ENCODE results near the gene EEF2KMT.
A peak's percentile ranks its signal among the peaks of the same experiment; 100 is the strongest.
"Not testable (repeated sequence)": the region's sequence is repeated elsewhere in the genome, so short reads cannot be mapped to it uniquely, and the experiment has no call there.

Gene EEF2KMT

DNA sequence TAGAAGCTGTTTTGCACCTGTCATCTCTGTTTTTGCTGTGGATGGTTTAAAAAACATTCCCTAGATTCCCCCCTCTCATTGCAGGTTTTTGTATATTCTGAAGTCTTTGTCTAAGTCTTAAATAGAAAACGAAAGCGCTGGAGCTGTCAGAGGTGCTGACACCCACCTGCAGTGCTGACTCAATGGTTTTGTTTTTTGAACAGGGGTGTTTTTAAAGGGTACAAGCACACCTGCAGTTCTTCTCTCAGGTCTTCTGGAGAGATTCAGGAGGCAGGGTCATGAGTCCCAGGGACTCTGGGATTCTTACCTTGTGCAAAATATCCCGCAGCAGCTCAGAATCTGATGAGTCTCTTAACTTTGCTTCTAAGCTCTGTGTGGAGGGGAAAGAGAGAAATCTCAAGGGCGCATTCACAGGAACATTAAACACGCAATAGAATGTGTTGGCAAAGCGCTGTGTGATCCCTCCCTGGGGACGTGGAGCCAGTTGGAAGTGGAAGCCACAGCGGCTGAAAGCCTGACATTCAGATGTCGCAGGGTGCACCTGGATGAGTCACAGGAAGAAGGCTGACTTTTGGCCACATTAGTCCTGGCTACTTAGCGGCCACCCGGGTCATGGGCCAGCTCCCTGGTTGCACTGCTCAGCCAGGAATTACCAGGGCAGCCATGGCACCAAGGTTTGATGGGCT is 2.3 kb downstream of the EEF2KMT start:
- DNase-seq (ENCODE audit: low read depth in 2 of 2): not testable (repeated sequence)

DNA sequence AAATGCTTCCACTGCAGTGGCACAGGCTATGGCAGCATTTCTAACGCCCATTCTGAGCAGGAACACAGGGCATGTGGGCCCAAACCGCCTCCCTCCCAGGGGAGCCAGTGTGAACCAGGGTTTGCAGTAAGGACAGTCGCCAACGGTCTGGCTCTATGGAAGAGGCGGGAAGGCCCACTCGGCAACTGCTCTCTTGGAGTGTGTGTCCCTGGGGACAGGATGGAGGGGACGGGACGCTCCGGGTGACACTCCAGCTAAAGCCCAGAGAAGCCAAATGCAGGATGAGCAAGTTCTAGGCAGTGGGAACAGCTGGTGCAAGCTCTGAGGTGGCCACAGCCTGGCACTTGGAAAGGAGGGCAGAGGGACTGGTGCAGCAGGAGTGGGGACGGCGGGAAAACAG is 3.8 kb downstream of the EEF2KMT start:
- DNase-seq (ENCODE audit: low read depth in 2 of 2): not testable (repeated sequence)

DNA sequence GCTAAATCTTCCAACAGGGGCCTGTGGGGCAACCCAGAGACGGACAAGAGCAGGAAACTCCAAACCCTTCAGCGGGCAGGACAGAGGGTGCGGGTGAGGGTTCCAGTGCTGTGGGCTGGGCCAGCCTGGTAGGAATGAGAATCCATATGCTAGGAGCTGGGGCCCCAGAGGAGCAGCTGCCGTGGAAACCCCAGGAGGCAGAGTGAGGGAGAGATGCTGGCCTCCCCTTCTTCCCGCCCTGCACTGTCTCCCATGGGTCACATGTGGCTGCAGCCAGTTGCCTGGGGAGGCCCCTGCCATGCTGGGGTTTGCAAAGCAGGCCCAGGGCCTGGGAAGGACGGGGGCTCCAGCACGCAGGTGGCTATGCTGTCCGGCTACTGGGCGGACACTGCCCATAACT is 4.5 kb downstream of the EEF2KMT start:
- DNase-seq (ENCODE audit: low read depth in 2 of 2): not testable (repeated sequence)

DNA sequence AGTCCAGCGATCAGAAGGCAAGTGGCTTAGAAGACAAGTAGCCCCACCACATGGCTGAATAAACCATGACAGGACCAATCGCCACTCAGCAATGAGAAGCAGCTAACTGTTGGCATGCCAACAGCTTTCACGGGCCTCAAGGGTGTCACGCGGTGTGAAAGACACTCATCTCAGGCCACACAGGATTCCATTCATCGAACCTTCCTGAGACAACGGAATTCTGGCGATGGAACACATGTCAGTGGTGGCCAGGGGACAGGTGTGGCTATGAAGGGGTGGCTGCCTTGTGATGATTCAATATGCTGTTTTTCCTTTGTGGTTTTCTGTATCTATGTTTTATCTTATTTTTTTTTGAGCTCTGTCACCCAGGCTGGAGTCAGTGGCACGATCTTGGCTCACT is 7.0 kb downstream of the EEF2KMT start:
- DNase-seq (ENCODE audit: low read depth in 2 of 2): not testable (repeated sequence)

- not testable (repeated sequence) for DNase-seq (ENCODE audit: low read depth in 2 of 2)
These were observed 7.6 kb downstream of the EEF2KMT start for GRCh38 chr16:5089911-5090555.

DNA sequence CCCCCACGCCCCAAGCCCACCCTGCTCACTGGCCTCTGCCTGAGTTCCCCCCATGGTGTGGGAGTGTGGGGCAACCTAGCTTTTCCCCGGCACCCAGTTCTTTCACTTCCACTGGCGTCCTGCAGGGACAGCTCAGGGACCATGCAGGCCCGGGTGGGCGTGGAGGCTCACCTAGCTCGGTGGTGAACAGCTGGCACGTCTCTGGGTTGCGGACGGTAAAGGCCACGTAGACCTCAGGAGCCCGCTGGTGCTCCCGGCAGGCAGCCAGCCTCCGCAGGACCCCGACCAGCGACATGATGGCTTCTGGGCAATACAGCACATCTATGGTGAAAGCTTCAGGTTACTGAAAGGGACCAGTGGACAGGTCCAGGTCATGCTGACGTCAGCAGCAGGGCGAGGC is 8.7 kb downstream of the EEF2KMT start:
- not testable (repeated sequence) for DNase-seq (ENCODE audit: low read depth in 2 of 2)

DNA sequence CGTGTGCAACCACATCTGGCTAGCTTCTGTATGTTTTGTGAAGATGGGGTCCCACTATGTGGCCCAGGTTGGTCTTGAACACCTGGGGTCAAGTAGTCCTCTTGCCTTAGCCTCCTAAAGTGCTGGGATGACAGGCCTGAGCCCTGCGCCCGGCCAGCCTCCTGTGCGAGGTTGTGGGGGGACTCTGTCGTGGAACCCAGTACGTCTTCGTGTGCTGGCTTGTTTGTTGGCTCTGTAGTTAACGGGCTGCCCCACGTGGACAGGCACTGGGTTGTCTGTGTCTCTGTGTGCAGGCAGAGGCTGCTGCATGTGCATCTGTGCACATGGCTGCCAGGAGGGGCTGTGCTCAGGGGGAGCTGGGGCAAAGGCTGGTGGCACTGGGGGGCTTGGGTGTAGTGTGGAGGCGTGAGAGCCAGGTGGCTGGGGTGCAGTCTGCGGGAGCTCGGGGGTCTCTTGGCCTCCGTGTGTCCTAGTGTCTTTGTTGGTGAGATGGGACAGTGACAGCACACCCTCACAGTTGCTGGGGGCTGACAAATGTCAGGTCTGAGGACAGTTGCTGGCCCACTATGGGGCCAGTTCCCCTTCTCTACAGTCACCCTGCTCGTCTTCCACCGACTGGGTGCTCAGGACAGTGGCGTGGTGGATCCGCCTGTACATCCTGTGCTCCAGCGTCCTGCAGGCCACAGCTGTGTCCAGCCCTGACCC is 9.4 kb downstream of the EEF2KMT start:
- not testable (repeated sequence) for DNase-seq (ENCODE audit: low read depth in 2 of 2)

GRCh38 chr16:5085716-5086115 is 11.9 kb downstream of the EEF2KMT start:
- not testable (repeated sequence) for DNase-seq (ENCODE audit: low read depth in 2 of 2)

- not testable (repeated sequence) for DNase-seq (ENCODE audit: low read depth in 2 of 2)
These were observed 12.8 kb downstream of the EEF2KMT start for GRCh38 chr16:5084802-5085201.

DNA sequence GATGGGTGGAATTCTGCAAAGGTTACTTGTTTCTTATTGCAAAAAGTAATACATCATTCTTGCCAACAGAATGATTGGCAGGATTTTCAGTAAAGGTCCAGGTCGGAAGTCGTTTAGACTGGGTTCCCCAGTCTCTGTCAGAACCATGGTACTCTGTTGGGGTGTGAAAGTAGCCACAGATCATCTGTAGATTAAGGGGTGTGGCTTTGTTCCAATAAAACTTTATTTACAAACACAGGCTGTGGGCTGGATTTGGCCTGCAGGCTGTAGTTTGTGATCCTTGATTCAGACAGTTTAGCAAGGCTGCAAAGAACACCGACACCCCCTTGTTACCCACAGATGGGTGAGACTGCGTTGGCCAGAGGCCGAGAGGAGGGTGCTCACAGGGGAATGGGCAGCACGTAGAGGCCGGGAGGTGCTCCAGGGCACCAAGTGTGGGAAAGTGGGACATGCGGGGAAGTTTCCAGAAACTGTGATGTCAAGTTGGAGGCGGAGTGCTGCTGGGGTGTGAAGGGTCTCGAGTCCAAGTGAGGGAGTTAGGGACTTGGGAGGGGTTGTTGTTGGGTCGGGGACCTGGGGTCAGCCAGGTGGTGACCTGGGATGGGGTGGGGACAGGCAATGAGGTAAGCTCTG is 13.4 kb downstream of the EEF2KMT start:
- not testable (repeated sequence) for DNase-seq (ENCODE audit: low read depth in 2 of 2)

- DNase-seq (ENCODE audit: low read depth in 2 of 2): not testable (repeated sequence)
These were observed 13.9 kb downstream of the EEF2KMT start for GRCh38 chr16:5083646-5084045.

- not testable (repeated sequence) for DNase-seq (ENCODE audit: low read depth in 2 of 2)
These were observed 16.6 kb downstream of the EEF2KMT start for GRCh38 chr16:5080996-5081395.

- not testable (repeated sequence) for DNase-seq (ENCODE audit: low read depth in 2 of 2)
These were observed 17.1 kb downstream of the EEF2KMT start for GRCh38 chr16:5080461-5080860.

GRCh38 chr16:5078626-5079025 is 19.0 kb downstream of the EEF2KMT start:
- DNase-seq (ENCODE audit: low read depth in 2 of 2): no peak

- DNase-seq (ENCODE audit: low read depth in 2 of 2): no peak
These were observed 20.3 kb downstream of the EEF2KMT start for GRCh38 chr16:5077304-5077703.

GRCh38 chr16:5075637-5076036 is 22.0 kb downstream of the EEF2KMT start:
- DNase-seq (ENCODE audit: low read depth in 2 of 2): no peak

DNA sequence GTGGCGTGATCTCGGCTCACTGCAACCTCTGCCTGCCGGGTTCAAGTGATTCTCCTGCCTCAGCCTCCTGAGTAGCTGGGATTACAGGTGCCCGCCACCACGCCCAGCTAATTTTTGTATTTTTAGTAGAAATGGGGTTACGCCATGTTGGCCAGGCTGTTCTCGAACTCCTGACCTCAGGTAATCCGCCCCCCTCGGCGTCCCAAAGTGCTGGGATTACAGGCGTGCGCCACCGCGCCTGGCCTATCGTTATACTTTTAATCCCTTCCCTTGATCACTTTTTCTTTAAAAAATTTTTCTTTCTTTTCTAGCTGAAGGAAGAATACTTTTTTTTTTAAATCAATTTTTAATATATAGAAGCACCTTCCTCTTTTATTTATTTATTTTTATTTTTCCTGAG is 23.8 kb downstream of the EEF2KMT start:
- DNase-seq (ENCODE audit: low read depth in 2 of 2): not testable (repeated sequence)

GRCh38 chr16:5073279-5073629 is 24.3 kb downstream of the EEF2KMT start:
- DNase-seq (ENCODE audit: low read depth in 2 of 2): no peak

GRCh38 chr16:5072334-5073278 is 25.0 kb downstream of the EEF2KMT start:
- no peak for DNase-seq (ENCODE audit: low read depth in 2 of 2)

GRCh38 chr16:5071681-5072333 is 25.8 kb downstream of the EEF2KMT start, which contains the start of gene ALG1:
Gene ALG1, plus strand, starts transcription at chr16:5071843. Its CDS starts 7 bp downstream, at chr16:5071850.
- peak; percentile 51 to 58 for DNase-seq (ENCODE audit: low read depth in 2 of 2)

DNA sequence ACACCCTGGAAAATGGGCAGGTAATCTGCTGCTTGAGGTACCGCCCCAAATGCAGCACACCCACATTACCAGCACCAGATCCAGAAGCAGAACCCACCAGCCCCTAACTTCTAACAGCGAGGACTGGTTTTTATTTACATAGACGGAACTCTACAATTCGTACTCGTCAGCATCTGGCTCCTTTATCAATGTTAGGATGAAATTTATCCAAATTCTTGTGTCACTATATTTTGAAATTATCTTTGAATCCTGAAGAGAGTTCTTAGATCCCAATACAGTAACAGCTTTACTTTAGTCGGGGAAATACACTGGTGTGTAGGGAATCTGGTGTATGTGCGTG is 26.3 kb downstream of the EEF2KMT start:
- no peak for DNase-seq (ENCODE audit: low read depth in 2 of 2)

Data from fibroblast of skin of left quadriceps (primary cell).